Bronchial epithelial cell (primary cell): ENCODE results near the gene EID2B. TPM values are rescaled to one million over a fixed set of nuclear protein-coding genes. Genes with fewer than 3 reads are reported as not detected.

ENCODE experiments used
- DNase-seq: peaks from one replicate; pipeline ENCODE4 v3.0.0-alpha.2; 2010; ENCODE audit warnings: low read depth
- FAIRE-seq: peaks from 2 replicates; lab custom pipeline; 2011; peaks lifted over from hg19 to GRCh38; lab: Jason Lieb, UNC
- H3K27me3 ChIP-seq: 2 replicates; pipeline ENCODE4 v1.5.1; 2011; ENCODE audit warnings: low read length; ENCODE audit not compliant: control insufficient read depth, insufficient read depth
- H3K36me3 ChIP-seq: 2 replicates; pipeline ENCODE4 v1.5.1; 2011; ENCODE audit warnings: low read length; ENCODE audit not compliant: control insufficient read depth, insufficient read depth
- H3K4me3 ChIP-seq: 2 replicates; pipeline ENCODE4 v1.5.1; 2011; ENCODE audit warnings: mild to moderate bottlenecking, low read depth, low read length, control low read depth
- total RNA-seq: library from RNA; depleted of rRNA; stranded (reverse); fragments of >200 nt; gene quantifications from 2 replicates; pipeline ENCODE4 v1.2.1, GENCODE V29; 2014
- TF ChIP-seq, protein P1 (sequence below): IDR thresholded peaks from 2 replicates; pipeline ENCODE4 v1.5.1; 2011; ENCODE audit warnings: mild to moderate bottlenecking, moderate library complexity, low read length, control low read depth, inconsistent platforms; ENCODE audit not compliant: insufficient read depth, severe bottlenecking

Gene EID2B
- total RNA-seq, 1 donor from 2014 or later, result 0.79 TPM

DNA sequence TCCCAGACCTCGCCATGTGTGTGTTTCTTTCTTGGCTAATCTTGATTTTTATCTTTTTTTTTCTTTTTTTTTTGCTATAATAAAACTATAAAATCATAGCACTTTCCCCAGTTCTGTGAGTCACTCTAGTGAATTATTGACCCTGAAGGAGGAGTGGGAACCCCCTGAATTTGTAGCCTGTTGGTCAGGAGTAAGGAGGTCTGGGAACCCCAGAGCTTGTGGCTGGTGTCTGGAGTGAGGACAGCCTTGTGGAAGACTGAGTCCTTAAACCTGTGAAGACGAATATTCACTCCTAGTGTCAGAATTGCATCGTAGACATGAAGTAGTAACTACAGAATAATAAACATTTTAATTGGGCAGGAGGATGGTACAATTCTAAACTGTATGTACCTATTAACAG is 7.4 kb downstream of the EID2B start:
- no peaks in the 10 kb centered on the region for H3K27me3 ChIP-seq
- H3K4me3 ChIP-seq, result no peak overlapping the region
- no peaks in the 10 kb centered on the region for H3K36me3 ChIP-seq
- TF ChIP-seq, protein P1, sequence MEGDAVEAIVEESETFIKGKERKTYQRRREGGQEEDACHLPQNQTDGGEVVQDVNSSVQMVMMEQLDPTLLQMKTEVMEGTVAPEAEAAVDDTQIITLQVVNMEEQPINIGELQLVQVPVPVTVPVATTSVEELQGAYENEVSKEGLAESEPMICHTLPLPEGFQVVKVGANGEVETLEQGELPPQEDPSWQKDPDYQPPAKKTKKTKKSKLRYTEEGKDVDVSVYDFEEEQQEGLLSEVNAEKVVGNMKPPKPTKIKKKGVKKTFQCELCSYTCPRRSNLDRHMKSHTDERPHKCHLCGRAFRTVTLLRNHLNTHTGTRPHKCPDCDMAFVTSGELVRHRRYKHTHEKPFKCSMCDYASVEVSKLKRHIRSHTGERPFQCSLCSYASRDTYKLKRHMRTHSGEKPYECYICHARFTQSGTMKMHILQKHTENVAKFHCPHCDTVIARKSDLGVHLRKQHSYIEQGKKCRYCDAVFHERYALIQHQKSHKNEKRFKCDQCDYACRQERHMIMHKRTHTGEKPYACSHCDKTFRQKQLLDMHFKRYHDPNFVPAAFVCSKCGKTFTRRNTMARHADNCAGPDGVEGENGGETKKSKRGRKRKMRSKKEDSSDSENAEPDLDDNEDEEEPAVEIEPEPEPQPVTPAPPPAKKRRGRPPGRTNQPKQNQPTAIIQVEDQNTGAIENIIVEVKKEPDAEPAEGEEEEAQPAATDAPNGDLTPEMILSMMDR, result no peak
- DNase-seq, result no peak
- FAIRE-seq, result no peak

- H3K27me3 ChIP-seq, result no peaks in the 10 kb centered on the region
- FAIRE-seq, result no peak
- no peaks in the 10 kb centered on the region for H3K36me3 ChIP-seq
- TF ChIP-seq, protein P1, result no peak
- DNase-seq, result no peak
- no peak overlapping the region for H3K4me3 ChIP-seq
These were observed 8.2 kb downstream of the EID2B start for GRCh38 chr19:39524495-39524894.

GRCh38 chr19:39520541-39521484 is 11.8 kb downstream of the EID2B start:
- Histone ChIP-seq H3K4me3 (no peak overlapping the region), H3K36me3 (no peaks in the 10 kb centered on the region), H3K27me3 (peaks cover 8% of the 10 kb centered on the region)
- TF ChIP-seq, protein P1, result no peak
- DNase-seq (no peak), FAIRE-seq (no peak)

- H3K4me3 ChIP-seq, result no peak overlapping the region
- no peaks in the 10 kb centered on the region for H3K36me3 ChIP-seq
- H3K27me3 ChIP-seq, result peaks cover 25% of the 10 kb centered on the region
- TF ChIP-seq, protein P1, result no peak
- no peak for FAIRE-seq
- no peak for DNase-seq
These were observed 13.7 kb downstream of the EID2B start for GRCh38 chr19:39518975-39519374.

- TF ChIP-seq, protein P1, result no peak
- H3K36me3 ChIP-seq, result no peaks in the 10 kb centered on the region
- DNase-seq (no peak), FAIRE-seq (no peak)
- no peak overlapping the region for H3K4me3 ChIP-seq
- peaks cover 26% of the 10 kb centered on the region for H3K27me3 ChIP-seq
These were observed 14.2 kb downstream of the EID2B start for GRCh38 chr19:39518458-39518857.
